H1 (cell line): ENCODE measurements around the gene CCL15. TPM values are rescaled to one million over a fixed set of nuclear protein-coding genes. Genes with fewer than 3 reads are reported as not detected.

Source experiments
- CTCF ChIA-PET: fragments of 300-600 bp; sonication (Branson Sonifier 250); formaldehyde crosslinking; loops from one replicate; lab custom pipeline; 2021; ENCODE audit not compliant: partially characterized antibody; lab: Charles Lee
- POLR2A ChIA-PET: fragments of 300-600 bp; sonication (Branson Sonifier 250); formaldehyde crosslinking; loops from one replicate; lab custom pipeline; 2021; ENCODE audit warnings: inconsistent platforms; ENCODE audit not compliant: partially characterized antibody; lab: Charles Lee
- DNase-seq, 2 experiments: peaks; one replicate each; pipeline versions ENCODE4 v3.0.0 to v3.0.0-alpha.2; 2010 to 2022; ENCODE audit warnings: low spot score in 2 of 2, low read depth in 1 of 2, mixed read lengths in 1 of 2
- FAIRE-seq: peaks from 2 replicates; lab custom pipeline; 2011; peaks lifted over from hg19 to GRCh38; lab: Jason Lieb, UNC
- H2AFZ ChIP-seq: 2 replicates; pipeline ENCODE4 v1.8.1; 2012; ENCODE audit warnings: low read length, inconsistent platforms
- H2AK5ac ChIP-seq: 2 replicates; pipeline ENCODE4 v1.6.1; 2013; ENCODE audit warnings: low read depth, low read length
- H2BK120ac ChIP-seq: replicated peaks from 2 replicates; pipeline ENCODE3; 2013; ENCODE audit warnings: low read depth, low read length, inconsistent platforms
- H2BK12ac ChIP-seq: 2 replicates; pipeline ENCODE4 v1.6.1; 2013; ENCODE audit warnings: low read depth, low read length
- H2BK15ac ChIP-seq: 2 replicates; pipeline ENCODE4 v1.6.1; 2013; ENCODE audit warnings: low read length
- H2BK20ac ChIP-seq: 2 replicates; pipeline ENCODE4 v1.6.1; 2013; ENCODE audit warnings: low read length
- H2BK5ac ChIP-seq: 2 replicates; pipeline ENCODE4 v1.6.1; 2013; ENCODE audit warnings: low read depth, low read length
- H3K14ac ChIP-seq: 2 replicates; pipeline ENCODE4 v1.6.1; 2013; ENCODE audit warnings: inconsistent platforms; ENCODE audit not compliant: insufficient read length
- H3K18ac ChIP-seq: 2 replicates; pipeline ENCODE4 v1.6.1; 2013; ENCODE audit warnings: low read length; ENCODE audit errors: extremely low read depth
- H3K23ac ChIP-seq: 2 replicates; pipeline ENCODE4 v1.6.1; 2013; ENCODE audit warnings: inconsistent platforms; ENCODE audit not compliant: insufficient read length
- H3K23me2 ChIP-seq: 2 replicates; pipeline ENCODE4 v1.6.1; 2013; ENCODE audit warnings: low read depth, low read length
- H3K27ac ChIP-seq: 2 replicates; pipeline ENCODE4 v1.6.1; 2011; ENCODE audit warnings: low read depth, low read length, inconsistent platforms
- H3K27me3 ChIP-seq, 4 experiments: replicated peaks in 1 of 4; 1 replicate in 1 of 4; 2 replicates in 3 of 4; pipeline versions ENCODE4 v1.6.1 to v1.8.1; 2011 to 2013; ENCODE audit warnings: low read length in 3 of 4, mild to moderate bottlenecking in 3 of 4, inconsistent platforms in 2 of 4, mixed read lengths in 2 of 4, moderate library complexity in 1 of 4; ENCODE audit not compliant: control insufficient read depth in 3 of 4, insufficient read depth in 3 of 4; ENCODE audit errors: extremely low read depth in 1 of 4
- H3K36me3 ChIP-seq, 4 experiments: 2 replicates each; pipeline versions ENCODE4 v1.6.1 to v1.8.1; 2011 to 2013; ENCODE audit warnings: mild to moderate bottlenecking in 4 of 4, low read length in 3 of 4, moderate library complexity in 2 of 4, control low read depth in 1 of 4, inconsistent platforms in 1 of 4; ENCODE audit not compliant: insufficient read depth in 4 of 4, control insufficient read depth in 2 of 4
- H3K4ac ChIP-seq: replicated peaks from 2 replicates; pipeline ENCODE3; 2013; ENCODE audit warnings: low read length, low read depth, mixed read lengths, inconsistent platforms; ENCODE audit not compliant: insufficient read length
- H3K4me1 ChIP-seq, 4 experiments: replicated peaks in 1 of 4; 1 replicate in 1 of 4; 2 replicates in 3 of 4; pipeline versions ENCODE4 v1.6.1 to v1.8.1; 2011 to 2013; ENCODE audit warnings: low read length in 3 of 4, inconsistent platforms in 2 of 4, mixed read lengths in 1 of 4; ENCODE audit not compliant: insufficient read depth in 4 of 4, control insufficient read depth in 3 of 4
- H3K4me2 ChIP-seq, 2 experiments: 2 replicates each; pipeline versions ENCODE4 v1.6.1 to v1.8.1; 2011 to 2013; ENCODE audit warnings: low read depth in 2 of 2, low read length in 2 of 2, control low read depth in 1 of 2, inconsistent platforms in 1 of 2, mild to moderate bottlenecking in 1 of 2; ENCODE audit not compliant: insufficient read depth in 1 of 2
- H3K4me3 ChIP-seq, 4 experiments: fragments of 200-600, 300-600 bp in 1 of 4; sonication (generic), shearing (Covaris generic), sonication (Bioruptor Twin) in 1 of 4; 2 replicates each; pipeline versions ENCODE4 v1.5.1 to v1.8.1; 2011 to 2016; ENCODE audit warnings: low read length in 4 of 4, low read depth in 3 of 4, control low read depth in 2 of 4, inconsistent platforms in 2 of 4, mild to moderate bottlenecking in 2 of 4, mixed read lengths in 1 of 4, moderate library complexity in 1 of 4; ENCODE audit not compliant: insufficient read depth in 2 of 4; ENCODE audit errors: extremely low read depth in 1 of 4
- H3K56ac ChIP-seq: replicated peaks from 2 replicates; pipeline ENCODE3; 2013; ENCODE audit warnings: low read depth, mild to moderate bottlenecking, mixed read lengths, low read length, inconsistent platforms; ENCODE audit not compliant: insufficient read length
- H3K79me1 ChIP-seq: 2 replicates; pipeline ENCODE4 v1.6.1; 2013; ENCODE audit warnings: low read depth, low read length, control low read depth
- H3K79me2 ChIP-seq, 2 experiments: 2 replicates each; pipeline versions ENCODE4 v1.6.1 to v1.8.1; 2012 to 2013; ENCODE audit warnings: low read length in 2 of 2, mild to moderate bottlenecking in 2 of 2, inconsistent platforms in 1 of 2; ENCODE audit not compliant: insufficient read depth in 2 of 2, control insufficient read depth in 1 of 2
- H3K9ac ChIP-seq, 4 experiments: replicated peaks in 1 of 4; 1 replicate in 1 of 4; 2 replicates in 3 of 4; pipeline versions ENCODE4 v1.6.1 to v1.8.1; 2011 to 2013; ENCODE audit warnings: low read depth in 3 of 4, low read length in 3 of 4, control low read depth in 2 of 4, mild to moderate bottlenecking in 2 of 4, moderate library complexity in 2 of 4, inconsistent platforms in 1 of 4; ENCODE audit errors: extremely low read depth in 1 of 4
- H3K9me3 ChIP-seq, 2 experiments: 2 replicates each; pipeline versions ENCODE4 v1.6.1 to v1.8.1; 2012 to 2013; ENCODE audit warnings: mild to moderate bottlenecking in 2 of 2, moderate library complexity in 2 of 2, control low read depth in 1 of 2, inconsistent platforms in 1 of 2, low read depth in 1 of 2, low read length in 1 of 2, mixed read lengths in 1 of 2; ENCODE audit not compliant: insufficient read depth in 2 of 2
- H4K20me1 ChIP-seq, 2 experiments: replicated peaks in 1 of 2; 2 replicates each; pipeline versions ENCODE3 to v1.8.1; 2011 to 2013; ENCODE audit warnings: inconsistent platforms in 2 of 2, low read length in 2 of 2, mild to moderate bottlenecking in 1 of 2; ENCODE audit not compliant: insufficient read depth in 2 of 2, control insufficient read depth in 1 of 2
- H4K5ac ChIP-seq: 2 replicates; pipeline ENCODE4 v1.6.1; 2013; ENCODE audit warnings: low read length, low read depth, mixed read lengths, inconsistent platforms; ENCODE audit not compliant: insufficient read length
- H4K8ac ChIP-seq: 2 replicates; pipeline ENCODE4 v1.8.0; 2013; ENCODE audit warnings: mild to moderate bottlenecking, moderate library complexity, low read length, inconsistent platforms; ENCODE audit not compliant: insufficient read depth; ENCODE audit errors: extremely low read depth
- H4K91ac ChIP-seq: replicated peaks from 2 replicates; pipeline ENCODE3; 2013; ENCODE audit warnings: low read length, mixed read lengths, inconsistent platforms; ENCODE audit not compliant: insufficient read length
- BCL11A ChIP-seq, 2 experiments: IDR thresholded peaks; one replicate each; pipeline ENCODE4 v1.6.1; 2011; ENCODE audit warnings: low read depth in 2 of 2, low read length in 2 of 2, mild to moderate bottlenecking in 2 of 2
- E2F6 ChIP-seq: IDR thresholded peaks from 2 replicates; pipeline ENCODE4 v1.6.1; 2012; ENCODE audit warnings: inconsistent platforms
- EGR1 ChIP-seq: IDR thresholded peaks from 2 replicates; pipeline ENCODE4 v1.6.1; 2011; ENCODE audit warnings: low read depth, low read length, borderline replicate concordance
- EZH2 ChIP-seq: fragments of 200-600 bp; sonication (generic); IDR thresholded peaks from 2 replicates; pipeline ENCODE4 v1.7.1; 2012; ENCODE audit warnings: low read depth, mild to moderate bottlenecking, moderate library complexity, low read length, inconsistent platforms; ENCODE audit not compliant: severe bottlenecking
- GTF2F1 ChIP-seq: IDR thresholded peaks from 2 replicates; pipeline ENCODE4 v1.6.1; 2012; ENCODE audit warnings: low read depth, low read length, improper control_type of control experiment, borderline replicate concordance
- KDM1A ChIP-seq: fragments of 200-600, 300-600 bp; sonication (generic); IDR thresholded peaks from 2 replicates; pipeline ENCODE4 v1.7.1; 2016; ENCODE audit warnings: mild to moderate bottlenecking, low read length, borderline replicate concordance
- RAD21 ChIP-seq, 2 experiments: IDR thresholded peaks in 1 of 2; conservative IDR thresholded peaks in 1 of 2; 2 replicates each; pipeline ENCODE4 v1.6.1; 2011; ENCODE audit warnings: low read depth in 2 of 2, low read length in 2 of 2, improper control_type of control experiment in 1 of 2, inconsistent platforms in 1 of 2, mild to moderate bottlenecking in 1 of 2, moderate library complexity in 1 of 2
- RBBP5 ChIP-seq: IDR thresholded peaks from 2 replicates; pipeline ENCODE4 v1.7.1; 2012; ENCODE audit warnings: low read depth, mild to moderate bottlenecking, inconsistent platforms, low read length, moderate library complexity, borderline replicate concordance
- SIN3A ChIP-seq, 2 experiments: IDR thresholded peaks in 1 of 2; conservative IDR thresholded peaks in 1 of 2; 2 replicates each; pipeline ENCODE4 v1.6.1; 2011 to 2012; ENCODE audit warnings: low read length in 2 of 2, improper control_type of control experiment in 1 of 2, low read depth in 1 of 2, mild to moderate bottlenecking in 1 of 2
- TEAD4 ChIP-seq: IDR thresholded peaks from 2 replicates; pipeline ENCODE4 v1.6.1; 2012; ENCODE audit warnings: low read depth, low read length, inconsistent platforms, mixed read lengths
- USF2 ChIP-seq: IDR thresholded peaks from 2 replicates; pipeline ENCODE4 v1.6.1; 2011; ENCODE audit warnings: low read length, improper control_type of control experiment
- YY1 ChIP-seq: IDR thresholded peaks from 2 replicates; pipeline ENCODE4 v1.6.1; 2011; ENCODE audit warnings: low read depth, mild to moderate bottlenecking, low read length
- WGBS, 2 experiments: shearing (Covaris generic) in 1 of 2; methylation state at CpG; one replicate each; pipeline versions ENCODE4 v1.1.6 to v1.1.7; 2013 to 2015; ENCODE audit warnings: low lambda C conversion rate in 2 of 2, mixed read lengths in 2 of 2, inconsistent platforms in 1 of 2, low coverage in 1 of 2, missing lambda C conversion rate in 1 of 2; ENCODE audit not compliant: insufficient replicate concordance in 2 of 2, insufficient coverage in 1 of 2, insufficient read length in 1 of 2; ENCODE audit errors: extremely low coverage in 1 of 2, missing lambda C conversion rate in 1 of 2; 5-methylcytosine and 5-hydroxymethylcytosine counted together
- polyA plus RNA-seq, 7 experiments: library from polyadenylated mRNA; depleted of rRNA in 3 of 7; stranded (reverse) in 5 of 7; unstranded in 2 of 7; fragments of >200 nt in 5 of 7; fragments of 200-250 nt in 2 of 7; gene quantifications; 1 replicate in 5 of 7; 2 replicates in 1 of 7; 4 replicates in 1 of 7; pipeline versions ENCODE4 v1.2.1 to v1.2.3, GENCODE V29; 2011 to 2013; ENCODE audit warnings: missing spikeins in 2 of 7, mixed read lengths in 2 of 7
- total RNA-seq: library from RNA; stranded (reverse); fragmentation: NEBNext Ultra II Directional; extraction: Animal tissue kit (Norgen Biotek cat#: 25700); gene quantifications from 2 replicates; pipeline ENCODE4 v1.2.1, GENCODE V29; 2021

CCL15 gene
- total and polyA plus RNA-seq, 2 of the 8 experiments (the other 6 are each of a cell fraction or from before 2014, with no cell fraction given), result not detected

- Histone ChIP-seq H4K5ac (no peak overlapping the region), H3K36me3 (no peaks in the 10 kb centered on the region), H3K23ac (no peak overlapping the region), H3K14ac (no peak overlapping the region), H3K9me3 (peaks cover 2 to 21% of the 10 kb centered on the region in 2 experiments), H4K91ac (no peak overlapping the region), H3K4me2 (no peak overlapping the region), H3K4me3 (no peak overlapping the region), H4K20me1 (no peaks in the 10 kb centered on the region), H2AFZ (no peak overlapping the region), H3K79me1 (no peaks in the 10 kb centered on the region), H3K27ac (no peak overlapping the region), H4K8ac (no peak overlapping the region), H3K4ac (no peak overlapping the region), H2BK5ac (no peak overlapping the region), H3K18ac (no peak overlapping the region), H2BK120ac (no peak overlapping the region), H3K79me2 (no peaks in the 10 kb centered on the region), H3K4me1 (no peaks in the 10 kb centered on the region), H3K56ac (no peak overlapping the region), H2BK12ac (no peak overlapping the region), H3K23me2 (no peaks in the 10 kb centered on the region), H2BK15ac (no peak overlapping the region), H2BK20ac (no peak overlapping the region), H3K9ac (no peak overlapping the region), H2AK5ac (no peak overlapping the region), H3K27me3 (no peaks in the 10 kb centered on the region)
- no peak for DNase-seq
- POLR2A ChIA-PET, result no interaction called here
- no peak for FAIRE-seq
- WGBS, 2 experiments, result 93% methylated on average over 5 of the region's 5 CpGs; no CpG with 5 or more reads in 1 of the 2 experiments
- CTCF ChIA-PET, result no interaction called here
- TF ChIP-seq SIN3A (conservative IDR thresholded peaks at IDR 0.05 in 1 of 2, IDR thresholded peaks at IDR 0.05 in 1 of 2; ENCODE audit: low read depth in 1 of 2, low read length in 2 of 2), result no peak
- no peak for TF ChIP-seq EZH2
- TF ChIP-seq YY1, result no peak
- no peak for TF ChIP-seq USF2
- no peak for TF ChIP-seq KDM1A
- TF ChIP-seq E2F6, result no peak
- TF ChIP-seq RBBP5, result no peak
- no peak for TF ChIP-seq BCL11A (IDR thresholded peaks at IDR 0.05; ENCODE audit: low read depth in 2 of 2, low read length in 2 of 2)
- TF ChIP-seq RAD21 (IDR thresholded peaks at IDR 0.05 in 1 of 2, conservative IDR thresholded peaks at IDR 0.05 in 1 of 2; ENCODE audit: low read depth in 2 of 2, low read length in 2 of 2), result no peak
- no peak for TF ChIP-seq EGR1
- TF ChIP-seq TEAD4, result no peak
- no peak for TF ChIP-seq GTF2F1
Measured at GRCh38 chr17:36014946-36015345, 13.6 kb upstream of the CCL15 start.
